GM19043 (cell line): Measurements from ENCODE around the gene ABHD17C.

Experiments used
- ATAC-seq: cut with Tn5 transposase; IDR thresholded peaks from one replicate; pipeline ENCODE4 v1.9.1; 2021; ENCODE audit warnings: low read depth; ENCODE audit not compliant: unreplicated experiment

ABHD17C gene

DNA sequence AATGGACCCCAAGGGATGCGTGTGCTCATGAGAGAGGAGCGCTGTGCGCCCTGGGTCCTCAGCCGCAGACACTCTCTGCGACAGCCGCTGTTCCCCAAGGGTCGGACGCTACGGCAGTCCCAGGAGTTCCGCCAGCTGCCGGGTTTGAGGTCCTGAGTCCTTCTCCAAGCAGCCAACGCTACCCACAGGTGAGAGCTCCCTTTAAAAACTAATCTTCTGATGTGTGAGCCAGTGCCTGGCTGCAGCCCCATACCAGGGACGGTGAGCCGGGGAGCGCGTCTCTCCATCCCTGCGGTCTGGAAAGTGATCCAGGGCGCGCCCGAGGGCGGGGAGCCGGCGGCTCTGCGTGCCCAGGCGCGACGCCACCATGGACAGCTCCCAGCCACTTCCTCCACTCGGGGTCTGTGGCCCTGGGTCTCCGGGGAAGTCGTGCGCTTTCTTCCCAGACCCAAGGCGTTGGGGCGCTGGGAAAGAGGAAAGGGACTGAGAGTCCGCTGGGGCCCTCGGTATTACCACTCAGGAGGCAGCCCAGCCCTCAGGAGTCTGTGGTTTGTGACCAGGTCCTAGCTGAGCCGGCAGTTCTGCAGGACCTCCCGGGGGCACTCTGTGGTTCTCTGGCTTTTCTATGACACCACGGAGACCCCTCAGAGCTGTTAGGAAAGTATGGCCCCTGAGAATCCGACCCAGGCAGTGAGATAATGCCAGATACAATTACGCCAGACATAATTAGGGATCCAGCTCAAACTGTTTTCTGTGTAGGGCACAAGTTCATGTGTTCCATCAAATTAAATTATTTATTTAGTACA lies 85.5 kb downstream of the ABHD17C start:
- ATAC-seq, result no peak

DNA sequence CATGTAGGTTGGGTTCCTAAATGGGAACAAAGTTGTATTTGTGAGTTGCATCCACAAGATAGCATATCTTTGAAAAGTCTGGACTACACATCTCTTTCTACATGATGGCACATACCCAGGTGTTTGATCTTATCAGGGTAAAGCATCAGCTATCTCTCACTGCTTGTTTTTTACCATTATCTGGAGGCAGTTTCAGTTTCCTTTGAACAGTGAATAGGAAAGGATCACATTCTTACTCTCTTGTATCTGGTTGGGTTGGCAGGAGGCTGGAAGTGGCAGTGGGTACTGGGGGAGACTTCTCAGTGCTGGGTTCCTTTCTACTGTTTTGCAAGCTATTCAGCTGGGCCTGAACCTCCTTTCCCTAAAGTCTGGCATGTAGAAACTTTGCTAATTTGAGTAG lies 88.2 kb downstream of the ABHD17C start:
- no peak for ATAC-seq

DNA sequence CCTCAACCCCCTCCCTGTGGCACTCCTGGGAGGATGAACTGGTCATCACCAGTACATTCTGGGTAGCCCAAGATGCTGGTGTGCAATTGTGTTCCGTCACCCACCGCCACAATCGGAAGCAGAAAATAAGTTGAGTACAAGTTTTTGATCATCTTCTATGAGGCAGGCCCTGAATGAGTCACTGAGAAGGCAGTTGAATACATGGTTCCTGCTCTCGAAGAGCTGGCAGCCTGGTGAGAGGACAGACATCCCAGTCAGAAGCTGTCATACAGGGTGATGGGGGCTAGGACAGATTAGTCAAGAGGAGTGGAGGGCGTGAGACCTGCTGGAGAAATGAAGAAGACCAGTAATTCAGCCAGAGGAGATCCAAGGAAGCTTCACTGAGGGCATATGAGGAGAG lies 90.2 kb downstream of the ABHD17C start:
- ATAC-seq, result no peak

DNA sequence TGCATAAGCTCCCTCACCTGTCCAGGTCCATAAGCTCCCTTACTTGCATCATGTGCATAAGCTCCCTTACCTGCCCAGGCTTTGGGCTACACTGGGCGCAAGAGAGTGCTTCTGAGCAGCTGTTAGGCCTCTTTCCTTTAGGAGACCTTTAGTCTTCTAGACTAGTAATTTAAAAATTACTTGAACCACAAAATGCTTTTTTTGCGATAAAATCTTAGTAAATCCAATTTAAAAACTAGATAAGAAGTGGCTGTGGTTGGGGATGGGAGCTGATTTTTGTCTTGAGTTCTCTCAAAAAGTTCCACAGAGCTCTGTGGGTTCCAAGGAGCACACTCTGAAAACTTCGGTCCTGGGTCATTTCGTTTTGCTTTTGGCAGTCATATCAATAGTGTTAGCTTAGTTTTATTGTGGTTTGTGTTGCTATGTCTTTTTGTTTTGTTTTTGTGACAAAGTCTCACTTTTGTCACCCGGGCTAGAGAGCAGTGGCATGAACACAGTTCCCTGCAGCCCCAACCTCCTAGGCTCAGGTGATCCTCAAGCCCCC lies 90.8 kb downstream of the ABHD17C start:
- ATAC-seq, result no peak

DNA sequence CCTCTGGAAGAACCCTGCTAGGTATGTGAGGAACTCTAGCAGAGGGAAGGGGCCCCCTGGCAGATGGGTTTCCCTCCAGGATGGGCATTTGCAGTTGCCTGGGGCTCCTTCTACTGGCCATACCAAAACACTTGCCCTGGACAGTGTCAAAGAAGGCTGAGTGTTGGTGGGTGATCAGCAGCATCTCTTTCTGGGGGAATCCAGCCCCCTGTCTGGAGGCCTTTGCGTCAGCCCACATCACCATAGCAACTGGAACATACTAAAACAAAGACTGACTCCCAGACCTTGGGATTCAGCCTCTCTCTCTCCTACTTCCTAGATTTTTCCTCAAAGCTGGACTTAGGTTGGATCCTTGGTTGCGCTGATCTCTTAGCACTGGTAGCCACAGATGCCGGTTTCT lies 92.2 kb downstream of the ABHD17C start:
- ATAC-seq, result no peak

DNA sequence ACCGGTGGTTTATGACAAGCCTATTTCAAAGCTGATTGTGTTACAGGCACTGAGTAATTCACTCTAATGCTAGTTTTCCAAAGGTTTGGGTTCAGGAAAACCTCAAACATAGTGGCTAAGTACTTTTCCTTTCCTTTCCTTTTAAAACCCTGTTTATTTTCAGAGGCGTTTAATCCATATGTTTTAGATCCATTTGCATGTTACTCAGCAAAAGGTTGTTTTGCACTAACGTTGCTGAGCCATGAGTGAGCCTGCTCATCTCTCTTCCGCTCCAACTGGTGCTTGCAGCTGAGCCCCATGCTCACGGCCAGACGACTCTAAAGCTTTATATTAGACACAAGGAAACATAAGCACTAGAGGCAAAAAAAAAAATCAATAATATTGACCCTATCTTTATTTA lies 93.4 kb downstream of the ABHD17C start:
- ATAC-seq, result no peak

DNA sequence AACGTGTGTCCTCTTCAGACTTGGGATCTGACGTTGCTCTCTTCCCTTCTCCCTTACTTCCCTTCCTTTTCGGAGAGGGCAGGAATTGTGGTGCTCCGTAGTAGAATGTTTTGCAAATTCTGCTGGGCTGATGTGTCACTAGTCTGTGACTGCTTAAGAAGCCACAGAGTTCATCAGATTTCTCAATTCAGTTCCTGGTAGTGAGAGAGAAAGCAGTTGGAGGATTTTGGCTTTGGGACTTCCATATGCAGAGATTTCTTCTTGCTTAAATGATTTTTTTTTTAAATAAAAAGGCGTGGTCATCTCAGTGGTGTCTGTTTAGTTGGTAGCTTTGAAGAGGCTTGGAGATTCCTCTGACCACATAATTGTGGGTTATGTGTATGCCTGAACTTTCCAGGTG lies 94.2 kb downstream of the ABHD17C start:
- ATAC-seq, result no peak

DNA sequence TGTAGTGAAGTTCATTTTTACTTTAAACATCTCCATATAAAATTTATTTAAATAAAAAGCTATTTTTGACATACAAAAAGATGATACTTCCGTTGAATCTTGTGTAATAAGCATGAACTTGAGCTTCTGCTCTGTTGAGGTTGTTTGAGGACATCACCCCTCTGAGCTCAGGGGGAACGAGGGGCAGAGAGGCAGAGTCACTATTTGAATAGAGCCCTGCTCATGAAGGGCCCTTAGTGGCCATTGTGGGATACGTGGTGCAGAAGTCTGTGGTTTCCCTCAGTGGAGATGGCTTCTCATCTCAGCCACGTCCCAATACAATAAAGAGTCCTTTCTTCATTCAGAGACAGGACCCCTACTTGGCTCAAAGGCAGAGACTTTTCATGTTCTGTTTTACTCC lies 94.7 kb downstream of the ABHD17C start:
- no peak for ATAC-seq

DNA sequence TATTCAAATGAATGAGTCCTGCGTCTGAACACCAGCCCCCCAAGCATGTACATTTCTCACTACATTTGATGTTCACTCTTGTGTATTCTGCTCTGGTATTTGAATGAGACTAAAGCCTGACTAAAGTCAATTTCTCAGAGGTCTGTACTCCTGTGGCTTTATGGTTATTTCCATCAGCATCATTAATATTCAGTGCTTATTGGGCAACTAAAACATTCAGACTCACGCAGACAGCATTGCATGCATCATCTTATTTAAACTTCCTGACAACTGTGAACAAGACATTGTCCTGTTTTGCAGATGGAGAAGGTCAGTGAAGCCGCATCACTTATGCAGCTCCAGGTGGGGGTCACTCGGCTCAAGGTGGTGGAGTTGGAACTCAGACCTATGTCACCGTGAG lies 95.1 kb downstream of the ABHD17C start:
- ATAC-seq, result no peak

DNA sequence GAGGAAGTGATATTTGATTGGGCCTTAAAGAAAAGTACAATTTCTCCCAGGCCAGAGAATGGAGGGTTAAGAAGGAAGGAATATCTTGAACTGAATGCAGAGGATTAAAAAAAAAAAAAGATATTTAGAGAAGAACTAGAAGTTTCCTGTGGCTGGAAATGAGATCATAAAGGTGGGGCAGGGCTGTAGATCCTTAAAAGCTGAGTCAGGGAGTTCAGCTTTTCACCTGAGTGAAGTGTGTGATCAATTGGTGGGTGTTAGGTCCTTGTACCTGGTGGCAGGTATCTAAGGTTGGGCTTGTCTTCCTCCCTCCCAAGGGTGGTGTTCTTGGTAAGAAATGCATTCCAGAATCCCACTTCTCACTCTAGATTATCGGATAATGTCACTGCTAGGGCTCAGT lies 95.9 kb downstream of the ABHD17C start:
- ATAC-seq, result no peak

DNA sequence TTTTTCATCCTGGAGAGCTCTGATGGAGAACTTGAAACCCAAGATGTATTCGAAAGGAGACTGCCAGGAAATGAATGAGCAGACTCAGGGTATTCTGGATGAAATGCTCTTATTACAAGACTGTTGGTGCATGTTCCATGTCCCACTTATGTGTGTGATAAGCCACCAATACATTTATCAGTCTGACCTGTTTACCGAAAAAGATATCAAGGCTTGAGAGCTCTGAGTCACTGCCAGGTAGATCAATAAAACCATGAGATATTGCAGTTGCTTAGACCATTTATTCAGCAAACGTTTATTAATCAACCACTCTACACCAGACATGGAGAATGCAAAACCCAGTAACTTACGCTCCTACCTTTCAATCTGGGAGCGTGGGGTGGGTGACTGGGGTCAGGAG lies 101.3 kb downstream of the ABHD17C start:
- no peak for ATAC-seq

DNA sequence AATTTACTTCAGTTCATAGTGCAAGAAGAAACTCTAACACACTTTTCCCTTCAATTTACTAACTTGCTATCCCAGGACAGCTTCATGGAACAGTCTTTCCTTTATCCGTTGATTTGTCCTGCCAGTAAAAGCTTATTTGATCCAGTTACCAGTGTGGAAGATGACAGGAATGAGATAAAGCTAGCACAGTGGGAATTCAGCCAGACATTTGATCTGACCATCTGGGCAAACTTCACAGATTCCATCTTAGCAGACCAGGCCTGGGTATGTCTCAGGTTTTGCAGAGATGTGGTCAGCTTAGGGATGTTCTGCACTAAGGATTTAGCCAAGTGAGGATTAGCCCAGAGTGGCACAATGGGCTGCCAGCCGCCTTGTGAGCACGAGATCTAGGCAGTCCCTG lies 103.8 kb downstream of the ABHD17C start:
- no peak for ATAC-seq

DNA sequence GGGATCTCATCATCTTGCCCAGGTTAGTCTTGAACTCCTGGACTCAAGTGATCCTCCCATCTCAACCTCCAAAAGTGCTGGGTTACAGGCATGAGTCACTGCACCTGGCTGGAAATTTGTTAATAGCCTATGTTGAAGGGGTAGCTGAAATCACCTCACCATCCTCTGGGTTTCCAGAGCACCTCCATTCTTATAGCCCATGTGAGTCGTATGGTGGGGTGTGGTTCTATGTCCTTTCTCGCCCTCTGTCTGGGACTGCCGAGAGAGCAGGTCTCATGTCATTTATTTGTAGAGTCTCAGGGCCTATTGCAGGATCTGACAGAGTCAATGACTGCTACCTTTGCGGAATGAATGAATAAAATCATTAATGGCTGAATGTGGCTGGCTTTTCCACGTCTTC lies 105.0 kb downstream of the ABHD17C start:
- ATAC-seq, result no peak

DNA sequence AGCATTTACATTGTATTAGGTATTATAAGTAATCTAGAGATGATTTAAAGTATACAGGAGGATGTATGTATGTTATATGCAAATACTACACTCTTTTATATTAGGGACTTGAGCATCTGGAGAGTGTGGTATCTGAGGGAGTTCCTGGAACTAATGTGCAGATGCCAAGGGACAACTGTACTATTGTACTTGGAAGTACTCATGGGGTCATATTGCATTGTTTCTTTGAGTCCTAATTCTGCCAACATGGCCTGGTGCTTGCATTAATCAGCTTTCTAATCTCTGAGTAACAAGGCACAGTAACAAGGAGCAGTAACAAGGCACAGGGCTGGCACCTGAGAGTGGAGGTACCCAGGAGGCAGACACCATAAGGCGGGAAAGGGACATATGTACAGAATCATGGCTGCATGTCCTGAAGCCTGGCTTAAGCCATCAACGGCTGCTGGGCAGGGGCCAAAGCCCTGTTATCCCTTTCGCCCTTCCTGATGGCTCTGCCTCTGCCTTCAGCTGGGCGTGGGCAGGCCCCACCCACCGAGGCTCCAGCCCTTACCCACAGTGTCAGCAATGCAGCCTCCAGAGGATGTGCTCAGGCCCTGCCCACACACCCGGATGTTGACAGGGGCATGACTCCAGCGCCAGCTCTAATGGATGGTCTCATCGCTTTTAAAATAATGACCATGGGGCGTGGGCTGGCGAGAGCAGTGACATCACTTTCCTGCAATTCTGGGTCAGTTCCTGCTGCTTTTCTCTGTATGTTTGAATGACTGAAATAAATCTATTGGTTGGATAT lies 107.0 kb downstream of the ABHD17C start:
- ATAC-seq, result no peak

DNA sequence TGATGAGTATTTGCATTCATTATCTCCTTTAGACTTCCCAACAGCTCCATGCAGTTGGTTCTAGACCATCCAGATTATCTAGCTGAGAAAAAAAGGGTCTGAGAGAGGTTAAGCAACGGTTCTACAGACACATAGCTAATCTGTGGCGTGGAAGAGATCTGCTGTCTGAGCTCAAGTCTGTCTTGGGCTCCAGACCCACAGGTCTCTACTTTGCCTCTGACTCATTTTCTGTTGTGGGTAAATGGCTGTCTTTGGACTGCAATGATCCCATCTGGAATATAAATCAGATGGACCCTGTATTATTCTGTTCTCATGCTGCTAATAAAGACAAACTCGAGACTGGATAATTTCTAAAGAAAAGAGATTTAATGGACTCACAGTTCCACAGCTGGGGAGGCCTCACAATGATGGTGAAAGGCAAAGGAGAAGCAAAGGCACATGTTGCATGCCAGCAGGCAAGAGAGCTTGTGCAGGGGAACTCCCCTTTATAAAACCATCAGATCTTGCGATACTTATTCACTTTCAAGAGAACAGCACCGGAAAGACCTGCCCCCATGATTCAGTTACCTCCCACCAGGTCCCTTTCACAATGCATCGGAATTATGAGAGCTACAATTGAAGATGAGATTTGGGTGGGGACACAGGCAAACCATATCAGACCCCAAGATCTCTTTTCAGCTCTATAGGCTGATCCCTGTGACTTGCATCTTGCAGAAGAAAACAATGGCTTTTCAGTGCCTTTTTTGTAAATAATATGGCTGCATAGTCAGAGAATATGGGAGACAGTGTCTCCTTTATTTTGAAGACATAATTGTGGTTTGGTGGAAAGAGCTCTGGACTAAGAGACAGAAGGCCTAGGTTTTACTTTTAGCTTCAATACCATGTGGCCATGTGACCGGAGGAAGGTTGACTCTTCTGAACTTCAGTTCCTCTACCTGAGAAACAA lies 108.7 kb downstream of the ABHD17C start:
- ATAC-seq, result no peak

DNA sequence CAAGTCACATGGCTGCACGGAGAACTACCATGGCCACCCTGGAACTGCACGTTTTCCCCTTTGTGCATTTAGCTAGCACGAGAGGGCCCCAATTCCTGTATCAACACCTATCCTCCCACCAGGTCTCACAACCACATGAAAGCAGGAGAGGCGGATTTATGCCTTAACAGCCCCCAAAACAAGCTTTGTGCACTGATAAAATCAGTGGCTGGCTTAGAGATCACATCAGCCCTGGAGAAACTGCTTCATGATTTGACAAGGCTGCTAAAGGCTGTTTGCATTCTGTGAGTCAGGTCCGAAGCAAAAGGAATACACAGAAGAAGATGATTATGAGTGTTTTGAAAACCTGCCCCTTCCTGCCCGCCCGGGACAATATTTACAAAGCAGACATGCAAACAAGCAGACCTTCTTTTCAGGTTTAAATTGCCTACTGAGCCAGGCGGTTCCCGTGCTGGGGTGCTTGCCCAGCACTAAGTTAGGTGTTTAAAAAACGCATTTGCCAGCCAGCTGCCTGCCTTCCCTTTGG lies 109.9 kb downstream of the ABHD17C start:
- no peak for ATAC-seq
